Measurements from ENCODE around the gene AKAP13. TPM values are rescaled to one million over a fixed set of nuclear protein-coding genes. Genes with fewer than 3 reads are reported as not detected.

The AKAP13 gene
- polyA plus RNA-seq, 1 experiment = 13.6 TPM

DNA sequence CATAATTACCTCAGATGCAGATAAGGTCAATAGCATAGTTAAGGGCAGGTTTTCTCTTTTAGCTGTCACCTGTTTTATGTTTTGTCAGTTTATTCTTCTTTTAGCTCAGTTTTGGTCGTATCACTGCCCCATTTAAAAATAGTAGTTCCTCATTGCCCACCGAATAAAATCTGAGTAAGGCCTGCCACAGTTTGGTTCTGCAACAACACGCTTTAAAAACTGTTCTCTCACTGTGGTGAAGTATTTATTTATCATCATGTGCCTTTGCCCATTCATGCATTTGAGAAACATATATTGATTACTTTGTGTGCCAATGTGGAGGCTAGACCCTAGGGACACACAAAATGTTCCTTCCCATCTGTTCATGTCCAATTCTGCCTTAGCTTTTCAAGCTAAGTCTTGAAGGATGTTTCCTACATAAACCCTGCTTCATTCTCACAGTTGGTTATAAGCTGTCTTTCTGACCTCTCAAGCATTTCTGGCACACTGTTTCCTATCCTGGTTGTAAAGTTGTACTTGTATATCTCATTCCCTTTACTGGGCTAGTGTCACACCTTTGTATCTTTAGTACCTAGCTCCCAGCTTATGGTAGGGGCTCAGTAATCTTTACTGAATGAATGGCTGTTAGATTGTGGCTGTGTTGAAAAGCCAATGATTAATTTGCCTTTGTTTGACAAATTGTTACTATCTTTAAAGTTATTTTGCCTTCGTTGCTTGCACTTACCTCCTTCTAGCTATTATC is 23.9 kb downstream of the AKAP13 start:
- ChIA-PET CTCF (interaction anchor here (0.6 to 3.1 kb wide), 8 partner anchors 10 to 107 kb away, joined by 3 to 14 read pairs (median 4); no protein-coding TSS in a partner anchor), POLR2A (no interaction called here)
- H3K4me3 ChIP-seq (ENCODE audit: low read depth, low read length) = no peak overlapping the region
- no peaks in the 10 kb centered on the region for H3K36me3 ChIP-seq (ENCODE audit: control insufficient read depth, insufficient read depth, low read length)
- no peak for DNase-seq (ENCODE audit: low read depth)
- H3K27me3 ChIP-seq (ENCODE audit: control insufficient read depth, insufficient read depth, low read length) = no peaks in the 10 kb centered on the region
- TF ChIP-seq, protein P1, sequence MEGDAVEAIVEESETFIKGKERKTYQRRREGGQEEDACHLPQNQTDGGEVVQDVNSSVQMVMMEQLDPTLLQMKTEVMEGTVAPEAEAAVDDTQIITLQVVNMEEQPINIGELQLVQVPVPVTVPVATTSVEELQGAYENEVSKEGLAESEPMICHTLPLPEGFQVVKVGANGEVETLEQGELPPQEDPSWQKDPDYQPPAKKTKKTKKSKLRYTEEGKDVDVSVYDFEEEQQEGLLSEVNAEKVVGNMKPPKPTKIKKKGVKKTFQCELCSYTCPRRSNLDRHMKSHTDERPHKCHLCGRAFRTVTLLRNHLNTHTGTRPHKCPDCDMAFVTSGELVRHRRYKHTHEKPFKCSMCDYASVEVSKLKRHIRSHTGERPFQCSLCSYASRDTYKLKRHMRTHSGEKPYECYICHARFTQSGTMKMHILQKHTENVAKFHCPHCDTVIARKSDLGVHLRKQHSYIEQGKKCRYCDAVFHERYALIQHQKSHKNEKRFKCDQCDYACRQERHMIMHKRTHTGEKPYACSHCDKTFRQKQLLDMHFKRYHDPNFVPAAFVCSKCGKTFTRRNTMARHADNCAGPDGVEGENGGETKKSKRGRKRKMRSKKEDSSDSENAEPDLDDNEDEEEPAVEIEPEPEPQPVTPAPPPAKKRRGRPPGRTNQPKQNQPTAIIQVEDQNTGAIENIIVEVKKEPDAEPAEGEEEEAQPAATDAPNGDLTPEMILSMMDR (IDR thresholded peaks at IDR 0.05; ENCODE audit: insufficient read depth, low read depth, low read length) = no peak

DNA sequence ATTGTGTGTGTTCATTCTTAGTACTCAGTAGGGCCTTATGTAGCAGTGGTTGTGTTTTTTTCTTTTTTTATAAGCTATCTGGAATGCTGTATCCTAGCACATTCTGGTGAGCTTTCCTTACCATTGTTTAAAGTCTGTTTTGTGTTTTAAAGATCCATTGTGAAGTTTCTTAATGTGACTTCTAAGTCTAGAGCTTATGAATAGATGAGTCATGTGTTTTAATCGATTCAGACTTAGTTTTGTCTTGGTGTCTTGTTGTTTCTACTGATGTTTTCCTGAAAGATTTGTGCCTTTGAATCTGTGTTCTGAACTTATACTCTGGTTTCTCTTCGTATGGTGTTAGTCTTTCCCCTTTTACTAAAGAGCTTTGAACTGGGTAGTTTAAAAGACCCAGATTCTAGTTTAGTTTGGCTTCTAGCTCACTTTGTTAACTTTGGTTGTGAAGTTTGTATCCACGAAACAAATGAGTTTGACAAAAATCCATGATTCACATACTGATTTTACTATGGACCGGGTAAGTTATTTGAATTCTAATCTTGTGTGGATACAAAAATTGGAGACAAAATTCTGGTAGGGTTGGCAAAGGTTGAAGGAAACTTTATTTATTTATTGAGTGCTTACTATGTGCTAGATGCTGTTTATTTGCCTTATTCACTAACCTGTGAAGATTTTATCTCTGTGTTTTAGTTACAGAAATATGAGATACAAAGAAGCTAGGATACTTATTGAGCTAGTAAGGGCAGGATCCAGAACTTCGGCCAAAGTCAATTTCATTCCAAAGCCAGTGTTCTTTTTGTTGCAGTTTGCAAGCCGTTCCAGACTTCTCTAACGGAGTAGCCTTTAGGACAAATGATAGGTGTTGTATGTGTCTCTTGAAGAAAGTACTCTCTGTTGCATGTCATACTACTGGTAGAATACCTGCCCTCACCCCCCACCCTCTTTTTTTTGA is 24.8 kb downstream of the AKAP13 start:
- DNase-seq (ENCODE audit: low read depth) = no peak
- Histone ChIP-seq H3K4me3 (ENCODE audit: low read depth, low read length) (no peak overlapping the region), H3K27me3 (ENCODE audit: control insufficient read depth, insufficient read depth, low read length) (no peaks in the 10 kb centered on the region), H3K36me3 (ENCODE audit: control insufficient read depth, insufficient read depth, low read length) (no peaks in the 10 kb centered on the region)
- ChIA-PET POLR2A (interaction anchor here (0.6 kb wide), 1 partner anchor 273 kb away, joined by 4 read pairs; no protein-coding TSS in a partner anchor), CTCF (interaction anchor here (0.8 to 3.1 kb wide), 5 partner anchors 9 to 108 kb away, joined by 3 to 14 read pairs (median 3); no protein-coding TSS in a partner anchor)
- TF ChIP-seq, protein P1 (IDR thresholded peaks at IDR 0.05; ENCODE audit: insufficient read depth, low read depth, low read length) = no peak

DNA sequence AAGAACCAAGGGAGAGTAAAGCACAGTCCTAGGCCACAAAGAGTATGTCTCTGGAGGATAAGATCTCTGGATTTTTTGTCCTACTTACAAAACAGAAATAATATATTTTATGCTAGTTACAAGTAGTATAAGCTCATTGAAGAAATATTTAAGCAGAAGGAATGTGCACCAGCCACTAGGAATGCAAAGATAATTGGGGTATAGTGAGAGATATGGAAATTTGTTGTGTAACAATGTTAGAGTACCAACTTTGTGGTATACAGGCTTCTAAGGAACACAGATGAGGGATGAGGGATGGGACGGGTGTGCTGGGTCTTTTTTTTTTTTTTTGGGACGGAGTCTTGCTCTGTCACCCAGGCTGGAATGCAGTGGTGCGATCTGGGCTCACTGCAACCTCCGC is 26.5 kb downstream of the AKAP13 start:
- CTCF ChIA-PET = interaction anchor here (0.9 kb wide), 1 partner anchor 76 kb away, joined by 3 read pairs; no protein-coding TSS in a partner anchor
- DNase-seq (ENCODE audit: low read depth) = no peak
- Histone ChIP-seq H3K4me3 (ENCODE audit: low read depth, low read length) (no peak overlapping the region), H3K36me3 (ENCODE audit: control insufficient read depth, insufficient read depth, low read length) (no peaks in the 10 kb centered on the region), H3K27me3 (ENCODE audit: control insufficient read depth, insufficient read depth, low read length) (no peaks in the 10 kb centered on the region)
- POLR2A ChIA-PET = interaction anchor here (0.5 kb wide), 1 partner anchor 24 kb away, joined by 5 read pairs; no protein-coding TSS in a partner anchor
- TF ChIP-seq, protein P1 (IDR thresholded peaks at IDR 0.05; ENCODE audit: insufficient read depth, low read depth, low read length) = no peak

DNA sequence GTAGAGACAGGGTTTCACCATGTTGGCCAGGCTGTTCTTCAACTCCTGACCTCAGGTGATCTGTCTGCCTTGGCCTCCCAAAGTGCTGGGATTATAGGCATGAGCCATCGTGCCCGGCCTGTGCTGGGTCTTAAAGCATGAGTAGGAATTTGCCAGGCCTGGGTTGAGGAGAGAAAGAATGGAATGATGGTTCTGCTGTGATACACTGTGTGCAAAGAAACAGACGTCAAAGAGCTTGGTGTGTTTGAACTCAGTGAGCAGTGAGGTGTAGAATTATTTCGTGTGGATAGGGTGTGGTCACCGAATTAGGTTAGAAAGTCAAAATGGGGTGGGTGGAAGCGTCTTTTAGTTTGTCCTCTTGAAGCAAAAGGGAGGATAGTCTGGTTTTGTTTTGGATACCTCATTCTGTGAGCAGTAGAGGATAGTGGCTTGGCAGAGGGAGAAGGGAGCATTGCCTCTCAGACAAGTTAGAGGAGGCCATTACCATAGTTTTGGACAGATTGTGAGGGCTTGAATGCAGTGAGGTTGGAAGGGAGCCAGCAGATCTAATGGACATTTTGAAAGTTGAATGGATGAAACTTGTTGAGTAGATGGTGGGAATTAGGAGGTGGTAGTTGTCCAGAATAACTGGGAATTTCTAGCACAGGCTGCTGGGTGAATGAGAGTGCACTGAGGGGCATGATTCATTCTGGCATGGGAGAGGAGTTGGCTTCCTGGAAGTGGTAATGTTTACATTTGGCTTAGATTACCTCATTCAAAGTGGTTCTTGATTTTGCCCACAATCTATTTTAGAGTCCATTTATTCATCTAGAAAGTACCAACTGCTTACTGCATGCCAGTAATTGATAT is 27.2 kb downstream of the AKAP13 start:
- TF ChIP-seq, protein P1 (IDR thresholded peaks at IDR 0.05; ENCODE audit: insufficient read depth, low read depth, low read length) = no peak
- Histone ChIP-seq H3K27me3 (ENCODE audit: control insufficient read depth, insufficient read depth, low read length) (no peaks in the 10 kb centered on the region), H3K4me3 (ENCODE audit: low read depth, low read length) (no peak overlapping the region), H3K36me3 (ENCODE audit: control insufficient read depth, insufficient read depth, low read length) (no peaks in the 10 kb centered on the region)
- CTCF ChIA-PET = interaction anchor here (0.9 kb wide), 1 partner anchor 77 kb away, joined by 3 read pairs; no protein-coding TSS in a partner anchor
- POLR2A ChIA-PET = no interaction called here
- DNase-seq (ENCODE audit: low read depth) = no peak

All from BJ (cell line).